NT2/D1 (cell line): ENCODE data around the gene CCDC13.

ENCODE experiments used
- YY1 ChIP-seq: IDR thresholded peaks from 2 replicates; pipeline ENCODE4 v1.6.1; 2011; ENCODE audit not compliant: insufficient read length, insufficient read depth
- ZNF274 ChIP-seq: IDR thresholded peaks from 2 replicates; pipeline ENCODE4 v1.6.1; 2011; ENCODE audit warnings: mild to moderate bottlenecking, low read depth, low read length

GRCh38 chr3:42745776-42746454, 27.1 kb downstream of the CCDC13 start:
- TF ChIP-seq ZNF274 (no peak), YY1 (no peak)
